Measurements from ENCODE around the gene S100Z.
"Not testable (repeated sequence)": the region's sequence is repeated elsewhere in the genome, so short reads cannot be mapped to it uniquely, and the experiment has no call there.

S100Z gene

GRCh38 chr5:76849419-76850291 lies at the start of gene S100Z:
TSS of gene S100Z (plus strand) at chr5:76850014. CDS start at chr5:76875360, 25,346 bp downstream.
- DNase-seq, result peak; percentile 58

- DNase-seq, result no peak
These were observed 49.2 kb upstream of the S100Z start for GRCh38 chr5:76800579-76800978.

- DNase-seq, result no peak
These were observed 48.5 kb upstream of the S100Z start for GRCh38 chr5:76801159-76801802.

- no peak for DNase-seq
These were observed 48.0 kb upstream of the S100Z start for GRCh38 chr5:76801803-76802195.

- DNase-seq, result no peak
These were observed 45.5 kb upstream of the S100Z start for GRCh38 chr5:76804266-76804665.

- no peak for DNase-seq
These were observed 43.9 kb upstream of the S100Z start for GRCh38 chr5:76805821-76806505.

GRCh38 chr5:76807296-76807695 lies 42.5 kb upstream of the S100Z start:
- no peak for DNase-seq

- no peak for DNase-seq
These were observed 41.6 kb upstream of the S100Z start for GRCh38 chr5:76808141-76808691.

- DNase-seq, result no peak
These were observed 40.7 kb upstream of the S100Z start for GRCh38 chr5:76809141-76809540.

- no peak for DNase-seq
These were observed 39.6 kb upstream of the S100Z start for GRCh38 chr5:76810236-76810635.

- no peak for DNase-seq
These were observed 38.6 kb upstream of the S100Z start for GRCh38 chr5:76811214-76811613.

- not testable (repeated sequence) for DNase-seq
These were observed 37.6 kb upstream of the S100Z start for GRCh38 chr5:76812209-76812608.

- DNase-seq, result no peak
These were observed 35.7 kb upstream of the S100Z start for GRCh38 chr5:76813982-76814562.

GRCh38 chr5:76816110-76816831 lies 33.5 kb upstream of the S100Z start:
- DNase-seq, result no peak

- DNase-seq, result peak; percentile 29
These were observed 30.7 kb upstream of the S100Z start, which contains the start of gene F2RL1 for GRCh38 chr5:76818844-76819831. TSS of gene F2RL1 (plus strand) at chr5:76819030. CDS start at chr5:76819183, 153 bp downstream.

- DNase-seq, result no peak
These were observed 29.8 kb upstream of the S100Z start for GRCh38 chr5:76819851-76820525.

- DNase-seq, result no peak
These were observed 29.3 kb upstream of the S100Z start for GRCh38 chr5:76820526-76820890.

GRCh38 chr5:76821136-76821535 lies 28.7 kb upstream of the S100Z start:
- no peak for DNase-seq

- DNase-seq, result not testable (repeated sequence)
These were observed 27.6 kb upstream of the S100Z start for GRCh38 chr5:76822105-76822731.

GRCh38 chr5:76826416-76826815 lies 23.4 kb upstream of the S100Z start:
- DNase-seq, result not testable (repeated sequence)
